Neural cell (in vitro differentiated cells): Measurements from ENCODE around the gene ZNF467.

Experiments used
- CTCF ChIP-seq: fragments of 450-650 bp; IDR thresholded peaks from 2 replicates; pipeline ENCODE4 v1.5.1; 2014; ENCODE audit warnings: antibody characterized with exemption, mild to moderate bottlenecking, moderate library complexity; ENCODE audit not compliant: poor library complexity, severe bottlenecking
- EP300 ChIP-seq: fragments of 450-650 bp; conservative IDR thresholded peaks from 2 replicates; pipeline ENCODE4 v1.6.1; 2014; ENCODE audit warnings: antibody characterized with exemption, mild to moderate bottlenecking, moderate library complexity; ENCODE audit not compliant: poor library complexity, severe bottlenecking
- POLR2AphosphoS5 ChIP-seq: IDR thresholded peaks from 2 replicates; pipeline ENCODE4 v1.6.1; 2012

GRCh38 chr7:149752646-149753045, 20.7 kb downstream of the ZNF467 start:
- no peak for TF ChIP-seq CTCF
- TF ChIP-seq EP300 = no peak
- no peak for TF ChIP-seq POLR2AphosphoS5
